Mesothelial cell of epicardium (in vitro differentiated cells): ENCODE results near the gene PGRMC2. TPM values are rescaled to one million over a fixed set of nuclear protein-coding genes. Genes with fewer than 3 reads are reported as not detected.

Source experiments
- DNase-seq, 2 experiments: peaks; one replicate each; pipeline ENCODE4 v3.0.0; 2021; ENCODE audit warnings: low spot score in 2 of 2; ENCODE audit not compliant: unreplicated experiment in 2 of 2
- H3K27ac Mint-ChIP-seq: 2 replicates; pipeline ENCODE4 v1.8.0; 2021; ENCODE audit warnings: mixed read lengths
- H3K27me3 Mint-ChIP-seq: 2 replicates; pipeline ENCODE4 v1.8.0; 2021; ENCODE audit warnings: low read depth, mixed read lengths
- H3K36me3 Mint-ChIP-seq: 2 replicates; pipeline ENCODE4 v1.8.0; 2021; ENCODE audit warnings: mixed read lengths
- H3K4me1 Mint-ChIP-seq: 2 replicates; pipeline ENCODE4 v1.8.0; 2021; ENCODE audit warnings: mixed read lengths
- H3K4me3 Mint-ChIP-seq: 2 replicates; pipeline ENCODE4 v1.8.0; 2021; ENCODE audit warnings: mild to moderate bottlenecking, moderate library complexity, mixed read lengths
- H3K9me3 Mint-ChIP-seq: 2 replicates; pipeline ENCODE4 v1.8.0; 2021; ENCODE audit warnings: mixed read lengths
- total RNA-seq: library from RNA; stranded (reverse); gene quantifications from 3 replicates; pipeline ENCODE4 v1.2.1, GENCODE V29; 2021
- TF ChIP-seq, protein P1 (sequence below): fragments of 200-600 bp; sonication (generic); IDR thresholded peaks from one replicate; pipeline ENCODE4 v1.5.0; 2021; ENCODE audit warnings: antibody characterized with exemption; ENCODE audit not compliant: unreplicated experiment

Gene PGRMC2
- total RNA-seq, 1 donor from 2014 or later = 63.9 TPM

DNA sequence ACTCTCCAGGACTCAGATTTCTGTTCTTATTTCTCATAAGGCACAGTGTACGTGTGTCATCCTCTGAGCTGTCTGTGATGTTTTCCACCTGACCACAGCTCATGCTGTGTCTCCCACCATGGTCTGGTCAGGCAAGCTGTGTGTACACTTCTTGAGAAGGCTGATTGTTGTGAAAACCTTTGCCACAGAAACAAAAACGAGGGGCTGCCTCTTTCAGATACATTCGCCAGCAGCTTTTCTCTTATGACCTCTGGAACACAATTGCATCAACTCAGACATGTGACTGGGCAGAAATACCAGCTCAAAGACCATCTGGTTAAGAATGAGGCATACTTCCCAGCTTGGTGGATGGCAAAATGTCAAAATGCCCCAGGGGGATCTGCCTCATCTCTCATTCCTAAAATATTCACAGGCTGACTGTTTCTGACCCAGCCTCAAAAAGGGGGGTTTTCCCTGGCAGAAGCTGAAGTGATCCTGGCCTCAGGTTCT lies 46.1 kb downstream of the PGRMC2 start:
- no peak for DNase-seq
- Mint-ChIP-seq H3K4me3 (no peak overlapping the region), H3K9me3 (peaks cover 29% of the 10 kb centered on the region), H3K27ac (no peak overlapping the region), H3K4me1 (no peaks in the 10 kb centered on the region), H3K36me3 (peaks cover 3% of the 10 kb centered on the region), H3K27me3 (no peaks in the 10 kb centered on the region)
- TF ChIP-seq, protein P1, sequence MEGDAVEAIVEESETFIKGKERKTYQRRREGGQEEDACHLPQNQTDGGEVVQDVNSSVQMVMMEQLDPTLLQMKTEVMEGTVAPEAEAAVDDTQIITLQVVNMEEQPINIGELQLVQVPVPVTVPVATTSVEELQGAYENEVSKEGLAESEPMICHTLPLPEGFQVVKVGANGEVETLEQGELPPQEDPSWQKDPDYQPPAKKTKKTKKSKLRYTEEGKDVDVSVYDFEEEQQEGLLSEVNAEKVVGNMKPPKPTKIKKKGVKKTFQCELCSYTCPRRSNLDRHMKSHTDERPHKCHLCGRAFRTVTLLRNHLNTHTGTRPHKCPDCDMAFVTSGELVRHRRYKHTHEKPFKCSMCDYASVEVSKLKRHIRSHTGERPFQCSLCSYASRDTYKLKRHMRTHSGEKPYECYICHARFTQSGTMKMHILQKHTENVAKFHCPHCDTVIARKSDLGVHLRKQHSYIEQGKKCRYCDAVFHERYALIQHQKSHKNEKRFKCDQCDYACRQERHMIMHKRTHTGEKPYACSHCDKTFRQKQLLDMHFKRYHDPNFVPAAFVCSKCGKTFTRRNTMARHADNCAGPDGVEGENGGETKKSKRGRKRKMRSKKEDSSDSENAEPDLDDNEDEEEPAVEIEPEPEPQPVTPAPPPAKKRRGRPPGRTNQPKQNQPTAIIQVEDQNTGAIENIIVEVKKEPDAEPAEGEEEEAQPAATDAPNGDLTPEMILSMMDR = no peak

DNA sequence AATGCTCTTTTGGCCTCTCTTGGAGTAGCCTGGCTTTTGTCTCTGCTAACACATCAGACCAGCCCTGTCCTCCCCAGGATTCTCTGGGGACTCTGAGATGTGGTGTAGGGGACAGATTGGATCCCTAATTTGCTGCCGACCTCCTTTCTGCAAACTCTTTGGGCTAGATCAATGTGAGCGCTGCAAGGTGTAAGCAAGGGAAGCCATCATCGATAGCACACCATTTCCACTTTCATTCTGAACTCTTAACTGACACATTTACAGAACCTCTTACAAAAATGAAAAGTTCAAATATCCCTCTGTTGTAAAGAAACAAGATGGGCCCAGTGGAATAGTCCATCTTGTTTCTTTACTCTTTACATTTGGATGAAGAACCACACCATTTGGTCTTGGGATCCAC lies 46.6 kb downstream of the PGRMC2 start:
- H3K4me3 Mint-ChIP-seq = no peak overlapping the region
- TF ChIP-seq, protein P1 = no peak
- no peaks in the 10 kb centered on the region for H3K4me1 Mint-ChIP-seq
- H3K27me3 Mint-ChIP-seq = no peaks in the 10 kb centered on the region
- H3K36me3 Mint-ChIP-seq = peaks cover 3% of the 10 kb centered on the region
- peaks cover 25% of the 10 kb centered on the region for H3K9me3 Mint-ChIP-seq
- H3K27ac Mint-ChIP-seq = no peak overlapping the region
- DNase-seq = no peak

DNA sequence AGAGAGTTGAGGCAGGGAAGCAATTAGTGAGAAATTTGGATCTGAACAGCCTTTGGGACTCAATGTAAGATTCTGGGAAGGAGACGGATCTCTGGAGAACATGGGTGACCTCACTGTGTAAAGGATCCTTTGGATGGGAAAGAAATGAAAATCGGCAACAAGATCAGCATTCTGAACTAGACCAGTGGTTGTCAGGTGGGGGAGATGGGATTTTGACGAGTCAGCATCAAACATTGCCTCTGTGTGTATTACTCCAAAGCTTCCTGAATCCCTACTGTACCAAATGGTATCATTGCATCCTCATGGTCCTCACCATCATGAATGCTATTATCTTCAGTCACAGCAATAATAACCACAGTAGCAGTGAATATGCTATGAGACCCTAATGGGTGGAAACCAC lies 52.8 kb downstream of the PGRMC2 start:
- Mint-ChIP-seq H3K36me3 (no peaks in the 10 kb centered on the region), H3K4me3 (no peak overlapping the region), H3K4me1 (no peaks in the 10 kb centered on the region), H3K9me3 (peaks cover 17% of the 10 kb centered on the region), H3K27ac (no peak overlapping the region), H3K27me3 (no peaks in the 10 kb centered on the region)
- DNase-seq = no peak
- TF ChIP-seq, protein P1 = no peak

DNA sequence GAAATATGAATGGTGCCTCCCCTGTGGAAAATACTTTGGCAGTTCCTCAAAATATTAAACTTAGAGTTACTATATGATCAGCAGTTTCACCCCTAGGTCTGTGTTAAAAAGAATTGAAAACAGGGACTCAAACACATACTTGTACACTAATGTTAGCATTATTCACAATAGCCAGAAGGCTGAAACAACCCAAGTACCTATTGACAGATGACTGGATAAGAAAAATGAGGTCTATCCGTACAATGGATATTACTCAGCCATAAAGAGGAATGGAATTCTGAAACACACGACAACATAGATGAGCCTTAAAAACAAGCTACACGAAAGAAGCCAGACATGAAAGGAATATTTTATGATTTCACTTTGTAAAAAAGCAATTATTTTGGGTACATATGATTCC lies 54.9 kb downstream of the PGRMC2 start:
- Mint-ChIP-seq H3K27me3 (no peaks in the 10 kb centered on the region), H3K4me1 (peaks cover 19% of the 10 kb centered on the region)

DNA sequence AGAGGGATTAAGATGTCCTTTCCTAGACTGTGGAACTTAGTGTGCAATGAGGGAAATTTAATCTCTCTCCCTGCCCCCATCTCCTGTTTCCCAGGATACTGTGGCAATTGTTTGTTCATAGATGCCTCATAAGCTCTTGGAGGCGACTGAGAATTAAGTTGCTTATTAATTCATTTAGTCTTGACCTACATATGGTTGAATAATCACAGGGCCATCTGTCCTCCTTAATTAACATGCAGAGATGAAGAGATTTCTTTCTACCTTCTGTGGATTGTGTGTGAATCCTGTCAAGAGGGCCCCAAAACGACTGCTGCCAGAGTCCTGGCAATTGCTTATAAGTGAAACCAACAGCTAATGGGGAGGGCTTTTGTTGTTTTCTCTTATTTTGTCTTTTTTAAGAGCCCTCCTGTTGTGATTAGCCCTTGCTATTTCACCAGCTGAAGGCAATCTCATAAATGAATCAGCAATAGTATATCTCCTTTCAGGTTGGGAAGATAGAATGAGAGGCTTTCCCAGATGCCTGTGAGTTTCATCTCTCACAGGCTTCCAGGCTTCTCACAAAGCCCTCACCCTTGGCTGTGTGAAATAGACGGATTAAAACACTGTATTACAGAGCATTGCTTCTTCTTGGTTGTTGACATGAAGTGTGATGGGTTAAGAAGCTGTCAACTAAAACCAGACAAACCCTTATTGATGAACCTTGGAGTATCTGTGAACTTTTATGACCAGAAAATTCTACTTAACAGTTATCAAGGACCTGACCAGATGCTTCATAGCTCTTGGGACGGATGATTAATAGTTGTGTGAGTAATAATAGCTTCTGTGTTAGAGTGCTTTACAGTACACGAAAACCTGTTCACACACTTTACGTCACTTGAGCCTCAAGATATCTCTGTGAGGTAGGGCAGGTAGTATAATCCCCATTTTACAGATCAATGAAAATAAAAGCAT lies 58.5 kb downstream of the PGRMC2 start:
- H3K27me3 Mint-ChIP-seq = no peaks in the 10 kb centered on the region
- H3K4me1 Mint-ChIP-seq = peaks cover 35% of the 10 kb centered on the region
- peaks cover 16% of the 10 kb centered on the region for H3K9me3 Mint-ChIP-seq
- no peak for DNase-seq
- H3K36me3 Mint-ChIP-seq = no peaks in the 10 kb centered on the region
- H3K27ac Mint-ChIP-seq = peak overlapping the region; percentile 89
- no peak overlapping the region for H3K4me3 Mint-ChIP-seq
- TF ChIP-seq, protein P1 = no peak

More for the DNA sequence above, 54.9 kb downstream of the PGRMC2 start:
- Mint-ChIP-seq H3K36me3 (no peaks in the 10 kb centered on the region), H3K4me3 (no peak overlapping the region), H3K9me3 (peaks cover 16% of the 10 kb centered on the region), H3K27ac (no peak overlapping the region)
- DNase-seq = no peak
- TF ChIP-seq, protein P1 = no peak
